Right atrium auricular region (tissue), 2 donors: ENCODE data around the gene RAD50. TPM values are rescaled to one million over a fixed set of nuclear protein-coding genes. Genes with fewer than 3 reads are reported as not detected.
"Not testable (repeated sequence)": the region's sequence is repeated elsewhere in the genome, so short reads cannot be mapped to it uniquely, and the experiment has no call there.

Source experiments
- DNase-seq: peaks from one replicate; pipeline ENCODE4 v3.0.0-alpha.2; 2019; ENCODE audit warnings: low spot score
- H3K27ac ChIP-seq, 2 donors: fragments of 200-600 bp; sonication (generic); 1 replicate in 1 of 2; 2 replicates in 1 of 2; pipeline ENCODE4 v1.5.1; 2016 to 2019
- H3K27me3 ChIP-seq, 2 donors: fragments of 200-600 bp; sonication (generic); one replicate each; pipeline versions ENCODE4 v1.5.1 to v1.6.0; 2017 to 2019
- H3K36me3 ChIP-seq: fragments of 200-600 bp; sonication (generic); one replicate; pipeline ENCODE4 v1.5.1; 2016
- H3K4me1 ChIP-seq, 2 donors: fragments of 200-600 bp; sonication (generic); one replicate each; pipeline versions ENCODE4 v1.5.1 to v1.6.0; 2017 to 2019
- H3K4me3 ChIP-seq, 2 donors: fragments of 200-600 bp; sonication (generic); 1 replicate in 1 of 2; 2 replicates in 1 of 2; pipeline ENCODE4 v1.5.1; 2017 to 2019; ENCODE audit warnings: mild to moderate bottlenecking in 1 of 2, moderate library complexity in 1 of 2
- H3K9me3 ChIP-seq, 2 donors: fragments of 200-600 bp; sonication (generic); one replicate each; pipeline ENCODE4 v1.5.1; 2019
- CTCF ChIP-seq, 2 donors: fragments of 200-600 bp; sonication (generic); IDR thresholded peaks; one replicate each; pipeline ENCODE4 v1.5.1; 2019; ENCODE audit warnings: antibody characterized with exemption in 2 of 2
- total RNA-seq, 2 donors: library from RNA; depleted of rRNA; stranded (reverse); fragments of >200 nt; gene quantifications; one replicate each; pipeline ENCODE4 v1.1.0, GENCODE V29; 2016

RAD50 gene
- total RNA-seq, 2 donors from 2014 or later: 11.5 to 18.6 TPM

- TF ChIP-seq CTCF (IDR thresholded peaks at IDR 0.05): no peak
- Histone ChIP-seq H3K36me3 (no peaks in the 10 kb centered on the region), H3K27ac (no peak overlapping the region), H3K27me3 (no peaks in the 10 kb centered on the region), H3K9me3 (no peaks in the 10 kb centered on the region), H3K4me3 (no peak overlapping the region), H3K4me1 (no peaks in the 10 kb centered on the region)
- no peak for DNase-seq
Measured at GRCh38 chr5:132549576-132549975, 7.2 kb upstream of the RAD50 start.

- TF ChIP-seq CTCF (IDR thresholded peaks at IDR 0.05): no peak
- peaks cover 5% of the 10 kb centered on the region for H3K36me3 ChIP-seq
- DNase-seq: no peak
- H3K9me3 ChIP-seq: no peaks in the 10 kb centered on the region
- H3K4me3 ChIP-seq: peak overlapping the region; percentile 62 to 68
- peak overlapping the region; percentile 78 to 81 for H3K27ac ChIP-seq
- H3K4me1 ChIP-seq: peaks cover 0 to 19% of the 10 kb centered on the region in 2 donors
- H3K27me3 ChIP-seq: no peaks in the 10 kb centered on the region
Measured at GRCh38 chr5:132556153-132556762, 519 bp upstream of the RAD50 start.

- peak overlapping the region; percentile 78 to 81 for H3K27ac ChIP-seq
- peak overlapping the region; percentile 62 to 68 for H3K4me3 ChIP-seq
- H3K36me3 ChIP-seq: peaks cover 7% of the 10 kb centered on the region
- no peak for TF ChIP-seq CTCF (IDR thresholded peaks at IDR 0.05)
- peaks cover 0 to 19% of the 10 kb centered on the region in 2 donors for H3K4me1 ChIP-seq
- no peaks in the 10 kb centered on the region for H3K27me3 ChIP-seq
- DNase-seq: no peak
- no peaks in the 10 kb centered on the region for H3K9me3 ChIP-seq
Measured at GRCh38 chr5:132557478-132558172, 848 bp downstream of the RAD50 start.

- Histone ChIP-seq H3K27ac (no peak overlapping the region), H3K4me3 (no peak overlapping the region), H3K9me3 (peaks cover 0 to 11% of the 10 kb centered on the region in 2 donors), H3K36me3 (peaks cover 24% of the 10 kb centered on the region), H3K27me3 (no peaks in the 10 kb centered on the region), H3K4me1 (peaks cover 0 to 19% of the 10 kb centered on the region in 2 donors)
- no peak for TF ChIP-seq CTCF (IDR thresholded peaks at IDR 0.05)
- no peak for DNase-seq
Measured at GRCh38 chr5:132559383-132560060, 2.7 kb downstream of the RAD50 start.

GRCh38 chr5:132561601-132562000 is 4.8 kb downstream of the RAD50 start:
- TF ChIP-seq CTCF (IDR thresholded peaks at IDR 0.05): no peak
- H3K4me1 ChIP-seq: peaks cover 0 to 19% of the 10 kb centered on the region in 2 donors
- H3K4me3 ChIP-seq: no peak overlapping the region
- H3K27me3 ChIP-seq: no peaks in the 10 kb centered on the region
- H3K9me3 ChIP-seq: peaks cover 0 to 13% of the 10 kb centered on the region in 2 donors
- H3K27ac ChIP-seq: no peak overlapping the region
- no peak for DNase-seq
- peaks cover 26% of the 10 kb centered on the region for H3K36me3 ChIP-seq

GRCh38 chr5:132564555-132564954 is 7.8 kb downstream of the RAD50 start:
- not testable (repeated sequence) for H3K27me3 ChIP-seq, DNase-seq, H3K4me1 ChIP-seq, H3K4me3 ChIP-seq, H3K27ac ChIP-seq
- H3K9me3 ChIP-seq: peaks cover 0 to 13% of the 10 kb centered on the region in 2 donors
- H3K36me3 ChIP-seq: peaks cover 26% of the 10 kb centered on the region
